Breast epithelium (tissue), 4 donors: ENCODE results near the gene MS4A1. TPM values are rescaled to one million over a fixed set of nuclear protein-coding genes. Genes with fewer than 3 reads are reported as not detected.

Experiments used
- DNase-seq, 2 donors: peaks; one replicate each; pipeline ENCODE4 v3.0.0-alpha.2; 2019; ENCODE audit warnings: low spot score in 2 of 2
- H3K27ac ChIP-seq, 2 donors: fragments of 200-600 bp; sonication (generic) in 1 of 2; one replicate each; pipeline ENCODE4 v1.5.1; 2016 to 2019; ENCODE audit warnings: mild to moderate bottlenecking in 1 of 2
- H3K27me3 ChIP-seq, 2 donors: fragments of 200-600 bp; sonication (generic) in 1 of 2; one replicate each; pipeline versions ENCODE4 v1.5.1 to v1.6.0; 2017 to 2019; ENCODE audit warnings: control low read depth in 1 of 2, mild to moderate bottlenecking in 1 of 2
- H3K36me3 ChIP-seq: fragments of 200-600 bp; one replicate; pipeline ENCODE4 v1.5.1; 2019
- H3K4me1 ChIP-seq, 2 donors: fragments of 200-600 bp; sonication (generic); one replicate each; pipeline ENCODE4 v1.5.1; 2016 to 2019; ENCODE audit warnings: control low read depth in 1 of 2
- H3K4me3 ChIP-seq, 3 donors: fragments of 200-600 bp; sonication (generic); 1 replicate in 2 of 3; 2 replicates in 1 of 3; pipeline ENCODE4 v1.5.1; 2016 to 2019; ENCODE audit warnings: mild to moderate bottlenecking in 3 of 3, moderate library complexity in 2 of 3
- H3K9me3 ChIP-seq, 2 donors: fragments of 200-600 bp; sonication (generic) in 1 of 2; one replicate each; pipeline ENCODE4 v1.5.1; 2016 to 2019; ENCODE audit warnings: control low read depth in 1 of 2
- CTCF ChIP-seq, 3 donors: fragments of 450-650 bp; IDR thresholded peaks; one replicate each; pipeline ENCODE4 v1.5.1; 2016 to 2017; ENCODE audit warnings: antibody characterized with exemption in 3 of 3, mild to moderate bottlenecking in 3 of 3, moderate library complexity in 3 of 3
- POLR2A ChIP-seq: fragments of 450-650 bp; IDR thresholded peaks from one replicate; pipeline ENCODE4 v1.6.1; 2016; ENCODE audit warnings: antibody characterized with exemption, mild to moderate bottlenecking, moderate library complexity
- POLR2AphosphoS5 ChIP-seq, 3 donors: sonication (generic); formaldehyde crosslinking; IDR thresholded peaks; one replicate each; pipeline ENCODE4 v1.6.1; 2017; ENCODE audit warnings: antibody characterized with exemption in 3 of 3
- intact Hi-C: fragments of 100-400 bp; cut with DNase I; formaldehyde crosslinking; loops from one replicate; pipeline ENCODE4 v1.15.1; 2023; ENCODE audit warnings: low total_unique reads
- total RNA-seq, 3 donors: library from RNA; depleted of rRNA; stranded (reverse); fragments of >200 nt; gene quantifications; one replicate each; pipeline ENCODE4 v1.1.0, GENCODE V29; 2016

MS4A1 gene
- total RNA-seq, 3 donors from 2014 or later = 1.5 to 1.6 TPM; not detected in 1

GRCh38 chr11:60512651-60513225 lies 57.1 kb downstream of the MS4A1 start:
- DNase-seq = no peak
- H3K9me3 ChIP-seq = no peaks in the 10 kb centered on the region
- no peaks in the 10 kb centered on the region for H3K36me3 ChIP-seq
- intact Hi-C loops = no loop called here
- H3K4me3 ChIP-seq = no peak overlapping the region
- H3K27me3 ChIP-seq = no peaks in the 10 kb centered on the region
- no peaks in the 10 kb centered on the region for H3K4me1 ChIP-seq
- no peak for TF ChIP-seq CTCF (IDR thresholded peaks at IDR 0.05)
- TF ChIP-seq POLR2AphosphoS5 (IDR thresholded peaks at IDR 0.05) = no peak
- TF ChIP-seq POLR2A = no peak
- no peak overlapping the region for H3K27ac ChIP-seq

- Histone ChIP-seq H3K27ac (no peak overlapping the region), H3K4me3 (no peak overlapping the region), H3K4me1 (no peaks in the 10 kb centered on the region), H3K36me3 (no peaks in the 10 kb centered on the region), H3K27me3 (no peaks in the 10 kb centered on the region), H3K9me3 (no peaks in the 10 kb centered on the region)
- DNase-seq = no peak
- intact Hi-C loops = no loop called here
- TF ChIP-seq POLR2AphosphoS5 (IDR thresholded peaks at IDR 0.05) = no peak
- TF ChIP-seq POLR2A = no peak
- no peak for TF ChIP-seq CTCF (IDR thresholded peaks at IDR 0.05)
Measured at GRCh38 chr11:60513496-60514460, 58.1 kb downstream of the MS4A1 start.

- TF ChIP-seq CTCF (IDR thresholded peaks at IDR 0.05) = no peak
- no peak for TF ChIP-seq POLR2A
- TF ChIP-seq POLR2AphosphoS5 (IDR thresholded peaks at IDR 0.05) = no peak
- Histone ChIP-seq H3K9me3 (no peaks in the 10 kb centered on the region), H3K27me3 (no peaks in the 10 kb centered on the region), H3K27ac (no peak within 1 kb of the TSS), H3K4me1 (no peaks in the 10 kb centered on the region), H3K4me3 (no peak within 1 kb of the TSS), H3K36me3 (no peaks in the 10 kb centered on the region)
- intact Hi-C loops = no loop called here
- DNase-seq = no peak
Measured at GRCh38 chr11:60515144-60515855, 59.7 kb downstream of the MS4A1 start, which contains the start of gene MS4A13. TSS of gene MS4A13 (plus strand) at chr11:60515392. CDS start at chr11:60518084, 2,692 bp downstream.

Other genes with a start within 250 kb of the MS4A1 start
- gene MS4A4E, start 212.7 kb upstream of the MS4A1 start, total RNA-seq = 10 to 100 TPM in 1 of 3 donors, 1 to 10 TPM in 1, under 1 TPM in 1; 0.66 to 14.9 (median 1.5) TPM
- gene MS4A4A, start 175.2 kb upstream of the MS4A1 start, total RNA-seq = 100 to 1,000 TPM in 1 of 3 donors, 10 to 100 TPM in 1, 1 to 10 TPM in 1; 9.8 to 174 (median 24.6) TPM
- 1 to 10 TPM in 1 of 3 donors, not detected in 2; 2.1 TPM for gene MS4A6E, start 128.6 kb upstream of the MS4A1 start, total RNA-seq
- gene MS4A7, start 77.3 kb upstream of the MS4A1 start, total RNA-seq = 100 to 1,000 TPM in 1 of 3 donors, 10 to 100 TPM in 2; 39.0 to 105 (median 45.4) TPM
- gene MS4A14, start 59.4 kb upstream of the MS4A1 start, total RNA-seq = 1 to 10 TPM; 2.3 to 6.7 (median 2.5) TPM
- not detected for gene MS4A5, start 26.3 kb upstream of the MS4A1 start, total RNA-seq
- gene MS4A12, start 36.9 kb downstream of the MS4A1 start, total RNA-seq = 1 to 10 TPM in 1 of 3 donors, not detected in 2; 3.9 TPM
- not detected for gene MS4A13, start 59.5 kb downstream of the MS4A1 start, total RNA-seq
- under 1 TPM in 1 of 3 donors, not detected in 2; 0.66 TPM for gene MS4A8, start 243.8 kb downstream of the MS4A1 start, total RNA-seq